K562 (cell line): ENCODE data around the gene DUS1L. TPM values are rescaled to one million over a fixed set of nuclear protein-coding genes. Genes with fewer than 3 reads are reported as not detected.

Experiments used
- C11orf30 ChIP-seq: fragments of 450-650 bp; IDR thresholded peaks from 2 replicates; pipeline ENCODE4 v1.6.1; 2016; ENCODE audit warnings: low read depth, mild to moderate bottlenecking
- COPS2 ChIP-seq: fragments of 450-650 bp; conservative IDR thresholded peaks from 2 replicates; pipeline ENCODE4 v1.6.1; 2016; ENCODE audit warnings: mild to moderate bottlenecking, moderate library complexity
- GTF2E2 ChIP-seq: fragments of 200-800 bp; sonication (Bioruptor generic); IDR thresholded peaks from 2 replicates; pipeline ENCODE4 v1.6.1; 2016; ENCODE audit warnings: missing genetic modification characterization, missing compliant biosample characterization
- HBP1 ChIP-seq: fragments of 450-650 bp; formaldehyde crosslinking; IDR thresholded peaks from 2 replicates; pipeline ENCODE4 v1.4.0; 2022; ENCODE audit warnings: missing genetic modification characterization
- HOXB6 ChIP-seq: fragments of 250-450 bp; sonication (Bioruptor Pico); IDR thresholded peaks from 2 replicates; pipeline ENCODE4 v1.5.1; 2022; ENCODE audit warnings: mild to moderate bottlenecking, borderline replicate concordance
- ILK ChIP-seq: fragments of 450-650 bp; IDR thresholded peaks from 2 replicates; pipeline ENCODE4 v1.6.1; 2016; ENCODE audit warnings: missing genetic modification characterization, low read depth, mild to moderate bottlenecking, missing compliant biosample characterization, moderate library complexity, borderline replicate concordance
- KHSRP ChIP-seq: fragments of 450-650 bp; IDR thresholded peaks from 2 replicates; pipeline ENCODE4 v1.6.1; 2017
- PML ChIP-seq: IDR thresholded peaks from 2 replicates; pipeline ENCODE4 v1.6.1; 2012; ENCODE audit warnings: low read length, inconsistent platforms
- RBBP5 ChIP-seq: fragments of 200-600 bp; sonication (generic); IDR thresholded peaks from 2 replicates; pipeline ENCODE4 v1.6.1; 2012; ENCODE audit warnings: borderline replicate concordance, mild to moderate bottlenecking, low read length, control low read depth, inconsistent platforms; ENCODE audit not compliant: insufficient read depth, poor library complexity, severe bottlenecking
- RNF2 ChIP-seq: sonication (generic); IDR thresholded peaks from 2 replicates; pipeline ENCODE4 v1.6.1; 2016
- SMARCA5 ChIP-seq: fragments of 450-650 bp; IDR thresholded peaks from 2 replicates; pipeline ENCODE4 v1.6.1; 2016
- SREBF1 ChIP-seq: fragments of 150-350 bp; IDR thresholded peaks from 2 replicates; pipeline ENCODE4 v1.6.1; 2014; ENCODE audit warnings: antibody characterized with exemption, low read depth, low read length, borderline replicate concordance
- STAT5A ChIP-seq: IDR thresholded peaks from 2 replicates; pipeline ENCODE4 v1.6.1; 2012; ENCODE audit warnings: low read length, inconsistent platforms, borderline replicate concordance
- TFAP4 ChIP-seq: sonication (generic); formaldehyde crosslinking; IDR thresholded peaks from 2 replicates; pipeline ENCODE4 v1.8.0; 2022; ENCODE audit warnings: missing genetic modification reagents, mild to moderate bottlenecking, moderate library complexity, borderline replicate concordance
- ZNF263 ChIP-seq: sonication (generic); formaldehyde crosslinking; IDR thresholded peaks from 2 replicates; pipeline ENCODE4 v1.8.0; 2022; ENCODE audit warnings: mild to moderate bottlenecking, missing genetic modification reagents, borderline replicate concordance
- ZNF384 ChIP-seq: IDR thresholded peaks from 2 replicates; pipeline ENCODE4 v1.6.1; 2012; ENCODE audit warnings: low read depth, low read length, improper control_type of control experiment
- ZNF407 ChIP-seq: fragments of 450-650 bp; IDR thresholded peaks from 2 replicates; pipeline ENCODE4 v1.6.1; 2016; ENCODE audit warnings: low read depth
- ZNF79 ChIP-seq: fragments of 250-450 bp; sonication (Bioruptor Pico); IDR thresholded peaks from 2 replicates; pipeline ENCODE4 v1.4.0; 2020; ENCODE audit warnings: low read depth, mild to moderate bottlenecking, moderate library complexity
- polyA plus RNA-seq, 8 experiments: library from polyadenylated mRNA; depleted of rRNA in 4 of 8; stranded (reverse) in 5 of 8; unstranded in 3 of 8; fragments of >200 nt; fragmentation: Nextera tagmentation in 2 of 8; fragmentation: Illumina TruSeq in 1 of 8; extraction: Ambion mirVana in 2 of 8; extraction: Trizol in 1 of 8; gene quantifications; 2 replicates each; pipeline versions ENCODE4 v1.2.1 to v1.2.3, GENCODE V29; 2011 to 2014; ENCODE audit warnings: inconsistent platforms in 1 of 8, missing spikeins in 1 of 8
- total RNA-seq, 7 experiments: library from RNA; depleted of rRNA in 6 of 7; stranded (reverse); fragments of >200 nt in 6 of 7; fragmentation: Illumina TruSeq in 2 of 7; extraction: Trizol in 2 of 7; gene quantifications; 2 replicates each; pipeline versions ENCODE4 v1.2.1 to v1.2.3, GENCODE V29; 2011 to 2021; ENCODE audit warnings: low replicate concordance in 1 of 7

The DUS1L gene
- total and polyA plus RNA-seq, 9 of the 15 experiments (the other 6 are each of a cell fraction or from before 2014, with no cell fraction given), result 7.8 to 210 (median 83.9) TPM

- TF ChIP-seq ZNF407 (no peak), RNF2 (peak; percentile 18; the same call in 1 of the 2 replicates), COPS2 (no peak), TFAP4 (CRISPR knock-in tag) (peak; percentile 76; the same call in 1 of the 2 replicates), HOXB6 (CRISPR knock-in tag) (no peak), ZNF79 (CRISPR knock-in tag) (no peak), GTF2E2 (tag) (peak; percentile 74; the same call in 1 of the 2 replicates), ILK (tag) (no peak), HBP1 (CRISPR knock-in tag) (no peak), SREBF1 (peak; percentile 98), STAT5A (no peak), ZNF384 (no peak), C11orf30 (no peak), KHSRP (no peak), ZNF263 (peak; percentile 61; the same call in 1 of the 2 replicates), PML (0 out of 2 replicates have a peak, but pooled peaks have one; percentile 42), SMARCA5 (no peak), RBBP5 (peak; percentile 24)
Observed at GRCh38 chr17:82098169-82098938, 32.8 kb upstream of the DUS1L start, which contains the start of gene FASN (continued).
